ENCODE measurements around the gene SCGB1A1.

Gene SCGB1A1

GRCh38 chr11:62393735-62394134 is 25.1 kb upstream of the SCGB1A1 start:
- no peaks in the 10 kb centered on the region for H3K9me3 ChIP-seq
- TF ChIP-seq CTCF (IDR thresholded peaks at IDR 0.05), result no peak
- peaks cover 5 to 9% of the 10 kb centered on the region in 2 experiments for H3K4me1 ChIP-seq (ENCODE audit: control insufficient read depth in 1 of 2, insufficient read depth in 1 of 2, low read depth in 1 of 2, low read length in 1 of 2)
- no peak overlapping the region for H3K4me3 ChIP-seq (ENCODE audit: low read depth in 1 of 2, low read length in 1 of 2)
- H3K27me3 ChIP-seq, result no peaks in the 10 kb centered on the region
- H3K27ac ChIP-seq, result no peak overlapping the region
- H3K36me3 ChIP-seq, result peaks cover 21% of the 10 kb centered on the region

GRCh38 chr11:62394825-62395538 is 23.9 kb upstream of the SCGB1A1 start:
- Histone ChIP-seq H3K4me3 (ENCODE audit: low read depth in 1 of 2, low read length in 1 of 2) (no peak overlapping the region), H3K4me1 (ENCODE audit: control insufficient read depth in 1 of 2, insufficient read depth in 1 of 2, low read depth in 1 of 2, low read length in 1 of 2) (peaks cover 5 to 9% of the 10 kb centered on the region in 2 experiments), H3K36me3 (peaks cover 14% of the 10 kb centered on the region), H3K9me3 (no peaks in the 10 kb centered on the region), H3K27me3 (no peaks in the 10 kb centered on the region), H3K27ac (no peak overlapping the region)
- TF ChIP-seq CTCF (IDR thresholded peaks at IDR 0.05), result no peak

- Histone ChIP-seq H3K27ac (no peak overlapping the region), H3K36me3 (peaks cover 12% of the 10 kb centered on the region), H3K9me3 (no peaks in the 10 kb centered on the region), H3K27me3 (no peaks in the 10 kb centered on the region), H3K4me1 (ENCODE audit: control insufficient read depth in 1 of 2, insufficient read depth in 1 of 2, low read depth in 1 of 2, low read length in 1 of 2) (peaks cover 5 to 9% of the 10 kb centered on the region in 2 experiments), H3K4me3 (ENCODE audit: low read depth in 1 of 2, low read length in 1 of 2) (no peak overlapping the region)
- no peak for TF ChIP-seq CTCF (IDR thresholded peaks at IDR 0.05)
These were observed 22.8 kb upstream of the SCGB1A1 start for GRCh38 chr11:62395885-62396551.

GRCh38 chr11:62398011-62398994 is 20.5 kb upstream of the SCGB1A1 start:
- no peaks in the 10 kb centered on the region for H3K36me3 ChIP-seq
- no peak overlapping the region for H3K4me3 ChIP-seq (ENCODE audit: low read depth in 1 of 2, low read length in 1 of 2)
- H3K4me1 ChIP-seq (ENCODE audit: control insufficient read depth in 1 of 2, insufficient read depth in 1 of 2, low read depth in 1 of 2, low read length in 1 of 2), result peaks cover 5 to 14% of the 10 kb centered on the region in 2 experiments
- no peak overlapping the region for H3K27ac ChIP-seq
- H3K9me3 ChIP-seq, result no peaks in the 10 kb centered on the region
- no peak for TF ChIP-seq CTCF (IDR thresholded peaks at IDR 0.05)
- H3K27me3 ChIP-seq, result no peaks in the 10 kb centered on the region

GRCh38 chr11:62399172-62399877 is 19.5 kb upstream of the SCGB1A1 start:
- no peak for TF ChIP-seq CTCF (IDR thresholded peaks at IDR 0.05)
- Histone ChIP-seq H3K4me3 (ENCODE audit: low read depth in 1 of 2, low read length in 1 of 2) (no peak overlapping the region), H3K9me3 (no peaks in the 10 kb centered on the region), H3K4me1 (ENCODE audit: control insufficient read depth in 1 of 2, insufficient read depth in 1 of 2, low read depth in 1 of 2, low read length in 1 of 2) (peaks cover 5 to 14% of the 10 kb centered on the region in 2 experiments), H3K27me3 (no peaks in the 10 kb centered on the region), H3K27ac (no peak overlapping the region), H3K36me3 (no peaks in the 10 kb centered on the region)

Data from neutrophil (primary cell).